Body of pancreas (tissue), 4 donors: ENCODE results near the gene RNF213.

Source experiments
- POLR2A ChIP-seq, 3 donors: fragments of 450-650 bp; IDR thresholded peaks; one replicate each; pipeline ENCODE4 v1.6.1; 2016; ENCODE audit warnings: antibody characterized with exemption in 3 of 3, mild to moderate bottlenecking in 2 of 3
- TF ChIP-seq, protein P1 (sequence below), 7 experiments: fragments of 450-650 bp in 4 of 7; fragments of 200-600 bp in 3 of 7; sonication (generic) in 3 of 7; IDR thresholded peaks; one replicate each; pipeline ENCODE4 v1.5.1; 2016 to 2019; ENCODE audit warnings: antibody characterized with exemption in 7 of 7

DNA sequence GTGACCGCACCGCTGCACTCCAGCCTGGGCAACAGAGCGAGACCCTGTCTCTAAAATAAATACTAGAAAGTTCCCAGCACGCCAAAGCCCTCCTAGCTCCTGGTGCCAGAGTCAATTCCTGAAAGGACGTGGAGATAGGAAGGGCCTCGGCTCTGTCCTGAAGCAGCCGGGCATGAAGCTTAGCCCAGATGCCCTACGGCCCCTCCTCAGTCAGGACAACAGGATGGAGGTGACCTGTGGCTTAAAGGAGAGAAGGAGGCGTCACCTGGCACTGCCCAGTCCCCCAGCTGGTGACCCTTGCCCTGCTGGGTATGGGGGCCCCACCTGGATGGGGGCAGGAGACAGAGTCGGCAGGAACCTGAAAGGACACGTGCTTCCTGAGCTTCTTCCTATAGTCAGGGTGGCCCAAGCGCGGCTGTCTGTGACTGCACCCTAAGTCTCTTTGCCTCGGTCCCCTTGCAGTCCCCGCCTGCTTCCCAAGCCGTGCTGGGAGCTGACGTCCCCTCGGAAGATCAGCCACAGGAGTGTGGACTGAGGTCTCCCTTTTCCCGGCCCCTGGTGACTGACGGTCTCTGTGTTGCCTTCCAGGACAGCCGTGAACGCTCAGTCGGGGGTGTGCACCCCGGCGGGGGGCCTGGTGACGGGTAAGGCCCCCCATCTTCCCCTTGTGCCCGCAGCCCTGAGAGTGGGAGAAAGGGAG lies 14.9 kb upstream of the RNF213 start:
- TF ChIP-seq, protein P1, sequence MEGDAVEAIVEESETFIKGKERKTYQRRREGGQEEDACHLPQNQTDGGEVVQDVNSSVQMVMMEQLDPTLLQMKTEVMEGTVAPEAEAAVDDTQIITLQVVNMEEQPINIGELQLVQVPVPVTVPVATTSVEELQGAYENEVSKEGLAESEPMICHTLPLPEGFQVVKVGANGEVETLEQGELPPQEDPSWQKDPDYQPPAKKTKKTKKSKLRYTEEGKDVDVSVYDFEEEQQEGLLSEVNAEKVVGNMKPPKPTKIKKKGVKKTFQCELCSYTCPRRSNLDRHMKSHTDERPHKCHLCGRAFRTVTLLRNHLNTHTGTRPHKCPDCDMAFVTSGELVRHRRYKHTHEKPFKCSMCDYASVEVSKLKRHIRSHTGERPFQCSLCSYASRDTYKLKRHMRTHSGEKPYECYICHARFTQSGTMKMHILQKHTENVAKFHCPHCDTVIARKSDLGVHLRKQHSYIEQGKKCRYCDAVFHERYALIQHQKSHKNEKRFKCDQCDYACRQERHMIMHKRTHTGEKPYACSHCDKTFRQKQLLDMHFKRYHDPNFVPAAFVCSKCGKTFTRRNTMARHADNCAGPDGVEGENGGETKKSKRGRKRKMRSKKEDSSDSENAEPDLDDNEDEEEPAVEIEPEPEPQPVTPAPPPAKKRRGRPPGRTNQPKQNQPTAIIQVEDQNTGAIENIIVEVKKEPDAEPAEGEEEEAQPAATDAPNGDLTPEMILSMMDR (IDR thresholded peaks at IDR 0.05): no peak
- TF ChIP-seq POLR2A (IDR thresholded peaks at IDR 0.05): no peak
